Stomach (tissue), 9 donors: ENCODE measurements around the gene DIS3L2. TPM values are rescaled to one million over a fixed set of nuclear protein-coding genes. Genes with fewer than 3 reads are reported as not detected.

ENCODE experiments used
- DNase-seq, 2 donors: peaks; one replicate each; pipeline versions ENCODE4 v3.0.0 to v3.0.0-alpha.2; 2013 to 2019
- H3K27ac ChIP-seq, 5 donors: fragments of 200-600 bp in 4 of 5; sonication (generic) in 4 of 5; one replicate each; pipeline ENCODE4 v1.5.1; 2013 to 2019; ENCODE audit warnings: mild to moderate bottlenecking in 1 of 5, moderate library complexity in 1 of 5
- H3K27me3 ChIP-seq, 3 donors: fragments of 200-600 bp; sonication (generic); one replicate each; pipeline ENCODE4 v1.5.1; 2017 to 2019; ENCODE audit warnings: mixed run types in 1 of 3
- H3K36me3 ChIP-seq, 4 donors: fragments of 200-600 bp; sonication (generic); 1 replicate in 3 of 4; 2 replicates in 1 of 4; pipeline ENCODE4 v1.5.1; 2016 to 2019
- H3K4me1 ChIP-seq, 4 donors: fragments of 200-600 bp; sonication (generic); one replicate each; pipeline ENCODE4 v1.5.1; 2016 to 2019
- H3K4me3 ChIP-seq, 4 donors: fragments of 200-600 bp; sonication (generic) in 3 of 4; one replicate each; pipeline ENCODE4 v1.5.1; 2016 to 2019; ENCODE audit warnings: mild to moderate bottlenecking in 1 of 4
- H3K9me3 ChIP-seq, 4 donors: fragments of 200-600 bp; sonication (generic); one replicate each; pipeline ENCODE4 v1.5.1; 2016 to 2019
- EP300 ChIP-seq: sonication (generic); formaldehyde crosslinking; IDR thresholded peaks from one replicate; pipeline ENCODE4 v1.6.1; 2017; ENCODE audit warnings: antibody characterized with exemption
- POLR2A ChIP-seq, 4 donors: fragments of 450-650 bp; IDR thresholded peaks; one replicate each; pipeline ENCODE4 v1.6.1; 2016; ENCODE audit warnings: antibody characterized with exemption in 4 of 4, control low read depth in 2 of 4, mild to moderate bottlenecking in 1 of 4, moderate library complexity in 1 of 4
- POLR2AphosphoS5 ChIP-seq, 3 donors: sonication (generic); formaldehyde crosslinking; IDR thresholded peaks; one replicate each; pipeline ENCODE4 v1.6.1; 2016; ENCODE audit warnings: antibody characterized with exemption in 3 of 3
- WGBS, 5 donors: extraction: QIAGEN DNeasy Blood & Tissue Kit in 3 of 5; methylation state at CpG; one replicate each; pipeline versions ENCODE4 v1.1.5 to v1.1.7; 2013 to 2018; 5-methylcytosine and 5-hydroxymethylcytosine counted together
- intact Hi-C: fragments of 100-400 bp; cut with DNase I; formaldehyde crosslinking; loops from one replicate; pipeline ENCODE4 v1.15.1; 2023; ENCODE audit warnings: low total_unique reads
- polyA plus RNA-seq, 3 donors: library from polyadenylated mRNA; stranded (reverse); fragments of 200-250 nt; gene quantifications; one replicate each; pipeline ENCODE4 v1.2.3, GENCODE V29; 2013
- total RNA-seq, 5 donors: library from RNA; depleted of rRNA; stranded (reverse); fragments of >200 nt; gene quantifications; one replicate each; pipeline versions ENCODE4 v1.1.0 to v1.2.3, GENCODE V29; 2014 to 2016
- TF ChIP-seq, protein P1 (sequence below), 7 experiments: fragments of 450-650 bp in 4 of 7; fragments of 200-600 bp in 3 of 7; sonication (generic) in 3 of 7; IDR thresholded peaks; one replicate each; pipeline ENCODE4 v1.5.1; 2016 to 2019; ENCODE audit warnings: antibody characterized with exemption in 7 of 7, control low read depth in 2 of 7, mild to moderate bottlenecking in 1 of 7
- donor health status: healthy with polysubstance abuse.
- donor health status: Bipolar disorder and iron deficiency.
- donor health status: healthy.

DIS3L2 gene
- total and polyA plus RNA-seq, 8 donors = 10.4 to 124 (median 26.8) TPM

DNA sequence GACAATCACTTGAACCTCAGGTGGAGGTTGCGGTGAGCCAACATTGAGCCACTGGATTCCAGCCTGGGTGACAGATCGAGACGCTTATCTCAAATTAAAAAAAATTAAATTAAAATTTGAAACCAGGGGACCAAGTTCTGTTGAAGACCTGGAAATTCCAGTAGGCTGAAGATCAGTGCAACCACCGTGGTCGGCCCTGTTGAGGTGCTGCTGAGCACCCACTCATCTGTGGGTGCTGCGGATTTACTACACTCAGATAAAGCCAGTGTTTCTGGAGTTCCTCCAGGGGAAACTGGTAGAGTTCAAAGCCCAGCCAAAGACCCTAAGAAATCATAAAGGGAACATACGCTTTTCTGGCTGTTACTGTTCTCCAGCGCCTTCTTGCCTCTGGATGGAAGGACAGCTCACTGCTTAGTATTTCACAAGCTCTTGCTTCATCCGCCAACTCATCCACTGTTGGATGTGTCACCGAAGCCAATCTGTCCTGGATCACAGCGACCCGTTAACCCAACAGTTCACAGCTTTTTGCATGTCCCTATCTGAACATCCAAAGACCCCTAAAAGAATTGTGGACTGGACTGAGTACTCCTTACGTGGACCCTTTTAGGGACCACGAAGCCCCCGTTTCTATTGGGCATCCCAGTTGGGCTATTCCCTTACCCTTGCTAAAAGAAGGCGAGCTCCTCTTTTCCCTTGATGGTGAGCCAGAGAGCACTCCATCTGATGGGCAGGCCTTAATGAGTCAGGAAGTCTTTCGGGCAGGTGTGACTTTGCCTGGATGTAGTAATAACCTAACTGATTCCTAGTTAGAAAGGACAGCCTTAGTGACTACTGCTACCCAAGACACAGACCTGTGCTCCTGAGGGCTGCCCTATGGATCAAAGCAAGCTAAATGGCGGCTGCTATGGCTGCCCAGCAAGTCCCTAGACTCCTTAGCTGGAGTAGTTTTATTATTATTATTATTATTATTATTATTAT is 411.0 kb downstream of the DIS3L2 start:
- Histone ChIP-seq H3K36me3 (no peaks in the 10 kb centered on the region), H3K27me3 (peaks cover 0 to 25% (median 0%) of the 10 kb centered on the region in 3 donors), H3K4me3 (no peak overlapping the region), H3K4me1 (no peaks in the 10 kb centered on the region), H3K27ac (no peak overlapping the region), H3K9me3 (no peaks in the 10 kb centered on the region)
- 91 to 94% (median 93%) methylated on average over 18 of the region's 18 CpGs for WGBS, 5 donors
- no peak for DNase-seq
- intact Hi-C loops = no loop called here
- no peak for TF ChIP-seq POLR2A (IDR thresholded peaks at IDR 0.05)
- TF ChIP-seq, protein P1, sequence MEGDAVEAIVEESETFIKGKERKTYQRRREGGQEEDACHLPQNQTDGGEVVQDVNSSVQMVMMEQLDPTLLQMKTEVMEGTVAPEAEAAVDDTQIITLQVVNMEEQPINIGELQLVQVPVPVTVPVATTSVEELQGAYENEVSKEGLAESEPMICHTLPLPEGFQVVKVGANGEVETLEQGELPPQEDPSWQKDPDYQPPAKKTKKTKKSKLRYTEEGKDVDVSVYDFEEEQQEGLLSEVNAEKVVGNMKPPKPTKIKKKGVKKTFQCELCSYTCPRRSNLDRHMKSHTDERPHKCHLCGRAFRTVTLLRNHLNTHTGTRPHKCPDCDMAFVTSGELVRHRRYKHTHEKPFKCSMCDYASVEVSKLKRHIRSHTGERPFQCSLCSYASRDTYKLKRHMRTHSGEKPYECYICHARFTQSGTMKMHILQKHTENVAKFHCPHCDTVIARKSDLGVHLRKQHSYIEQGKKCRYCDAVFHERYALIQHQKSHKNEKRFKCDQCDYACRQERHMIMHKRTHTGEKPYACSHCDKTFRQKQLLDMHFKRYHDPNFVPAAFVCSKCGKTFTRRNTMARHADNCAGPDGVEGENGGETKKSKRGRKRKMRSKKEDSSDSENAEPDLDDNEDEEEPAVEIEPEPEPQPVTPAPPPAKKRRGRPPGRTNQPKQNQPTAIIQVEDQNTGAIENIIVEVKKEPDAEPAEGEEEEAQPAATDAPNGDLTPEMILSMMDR (IDR thresholded peaks at IDR 0.05) = no peak
- TF ChIP-seq POLR2AphosphoS5 (IDR thresholded peaks at IDR 0.05) = no peak
- no peak for TF ChIP-seq EP300

DNA sequence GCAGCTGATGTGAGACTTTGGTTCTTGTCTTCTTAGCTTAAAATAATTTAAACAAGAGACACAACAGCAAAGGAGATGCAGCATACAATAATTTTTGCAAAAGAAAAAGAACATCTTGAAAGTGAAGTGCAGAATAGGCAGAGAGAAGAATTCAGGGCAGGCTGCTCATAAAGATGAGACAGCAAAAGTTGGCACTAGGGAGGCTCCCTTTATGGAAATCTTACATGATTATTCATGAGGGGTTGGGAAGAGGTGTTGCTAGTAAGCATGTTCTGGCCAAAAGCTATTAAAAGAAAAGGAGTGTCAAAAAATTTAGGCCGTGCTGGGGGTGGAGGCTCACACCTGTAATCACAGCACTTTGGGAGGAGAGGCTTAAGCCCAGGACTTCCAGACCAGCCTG is 412.8 kb downstream of the DIS3L2 start:
- peaks cover 0 to 37% (median 0%) of the 10 kb centered on the region in 3 donors for H3K27me3 ChIP-seq
- whole genome bisulfite sequencing, 5 donors = 73 to 91% (median 83%) methylated on average over 1 of the region's 1 CpG
- H3K27ac ChIP-seq = no peak overlapping the region
- no peaks in the 10 kb centered on the region for H3K36me3 ChIP-seq
- DNase-seq = no peak
- intact Hi-C loops = no loop called here
- no peaks in the 10 kb centered on the region for H3K9me3 ChIP-seq
- no peaks in the 10 kb centered on the region for H3K4me1 ChIP-seq
- no peak for TF ChIP-seq POLR2AphosphoS5 (IDR thresholded peaks at IDR 0.05)
- no peak for TF ChIP-seq EP300
- TF ChIP-seq POLR2A (IDR thresholded peaks at IDR 0.05) = no peak
- TF ChIP-seq, protein P1 (IDR thresholded peaks at IDR 0.05) = no peak
- no peak overlapping the region for H3K4me3 ChIP-seq

DNA sequence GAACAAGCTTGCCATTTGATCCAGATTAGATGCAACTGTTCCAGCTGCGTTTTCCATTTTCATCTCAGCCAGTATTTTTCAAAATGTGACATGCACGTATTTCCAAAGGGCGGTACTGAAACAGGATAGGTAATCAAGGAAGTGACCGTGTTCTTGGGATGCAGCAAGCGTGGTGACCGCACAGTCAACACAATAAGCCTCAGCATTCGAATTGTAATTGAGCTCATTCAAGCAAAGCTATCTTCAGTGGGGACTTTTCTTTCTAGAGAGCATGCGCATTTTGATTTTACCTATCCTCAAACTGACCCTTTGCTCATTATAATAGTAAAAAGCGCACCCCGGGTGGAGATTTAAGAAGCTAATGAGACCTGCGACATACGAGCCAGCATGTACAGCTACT is 413.7 kb downstream of the DIS3L2 start:
- Histone ChIP-seq H3K4me3 (no peak overlapping the region), H3K36me3 (no peaks in the 10 kb centered on the region), H3K4me1 (no peaks in the 10 kb centered on the region), H3K27ac (no peak overlapping the region), H3K9me3 (no peaks in the 10 kb centered on the region), H3K27me3 (peaks cover 0 to 41% (median 0%) of the 10 kb centered on the region in 3 donors)
- intact Hi-C loops = no loop called here
- no peak for TF ChIP-seq POLR2AphosphoS5 (IDR thresholded peaks at IDR 0.05)
- TF ChIP-seq EP300 = no peak
- no peak for TF ChIP-seq POLR2A (IDR thresholded peaks at IDR 0.05)
- TF ChIP-seq, protein P1 (IDR thresholded peaks at IDR 0.05) = no peak
- no peak for DNase-seq
- 67 to 74% (median 72%) methylated on average over 12 of the region's 12 CpGs for WGBS, 5 donors

DNA sequence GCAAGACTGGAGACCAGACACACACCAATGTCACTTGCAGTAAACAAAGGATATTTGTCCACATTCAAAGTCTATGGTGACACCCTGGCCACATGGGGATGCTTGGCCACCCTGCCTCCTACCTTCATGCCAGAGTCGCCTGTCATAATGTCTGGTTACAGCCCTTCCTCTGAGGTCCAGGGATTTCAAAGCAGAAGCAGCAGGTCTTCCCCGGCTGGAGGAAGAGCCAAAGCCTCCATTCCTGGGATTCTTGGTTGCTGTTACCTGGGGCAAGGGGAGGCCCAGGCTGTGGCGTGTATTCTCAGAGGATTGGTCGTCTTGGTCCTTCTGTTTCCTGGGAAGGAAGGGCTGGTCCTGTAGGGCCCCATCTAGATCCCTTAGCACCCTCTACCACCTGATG is 414.7 kb downstream of the DIS3L2 start:
- no peak for DNase-seq
- Histone ChIP-seq H3K36me3 (no peaks in the 10 kb centered on the region), H3K27me3 (peaks cover under 1 to 49% (median 2%) of the 10 kb centered on the region in 3 donors), H3K9me3 (no peaks in the 10 kb centered on the region), H3K4me1 (no peaks in the 10 kb centered on the region), H3K27ac (no peak overlapping the region), H3K4me3 (no peak overlapping the region)
- TF ChIP-seq, protein P1 (IDR thresholded peaks at IDR 0.05) = no peak
- TF ChIP-seq EP300 (no peak), POLR2AphosphoS5 (IDR thresholded peaks at IDR 0.05) (no peak), POLR2A (IDR thresholded peaks at IDR 0.05) (no peak)
- intact Hi-C loops = no loop called here
- 76 to 88% (median 80%) methylated on average over 4 of the region's 4 CpGs for WGBS, 5 donors
